Activated effector memory CD4-positive, alpha-beta T cell treated with anti-CD3 and anti-CD28 coated beads, Interleukin-2, amount 50 U/mL, for 16 hours (primary cell): Measurements from ENCODE around the gene VPS37B.
A peak's percentile ranks its signal among the peaks of the same experiment; 100 is the strongest.
"Not testable (repeated sequence)": the region's sequence is repeated elsewhere in the genome, so short reads cannot be mapped to it uniquely, and the experiment has no call there.

Experiments used
- DNase-seq: peaks from one replicate; pipeline ENCODE4 v3.0.0-alpha.2; 2020

Gene VPS37B

GRCh38 chr12:122903693-122904034, 7.7 kb upstream of the VPS37B start:
- no peak for DNase-seq

GRCh38 chr12:122902854-122903692, 7.1 kb upstream of the VPS37B start:
- DNase-seq: no peak

DNA sequence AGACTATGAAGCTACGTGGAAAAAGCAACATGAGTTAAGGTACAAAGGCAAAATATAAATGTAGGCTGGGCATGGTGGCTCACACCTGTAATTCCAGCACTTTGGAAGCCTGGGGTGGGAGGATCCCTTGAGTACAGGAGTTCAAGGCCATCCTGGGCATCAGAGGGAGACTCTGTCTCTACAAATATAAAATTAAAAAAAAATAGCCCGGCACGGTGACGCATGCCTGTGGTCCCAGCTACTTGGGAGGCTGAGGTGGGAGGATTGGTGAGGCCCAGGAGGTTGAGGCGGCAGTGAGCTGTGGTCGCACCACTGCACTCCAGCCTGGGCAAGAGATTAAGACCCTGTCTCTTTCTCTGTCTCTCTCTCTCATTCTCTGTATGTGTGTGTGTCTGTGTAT, 4.0 kb upstream of the VPS37B start:
- no peak for DNase-seq

DNA sequence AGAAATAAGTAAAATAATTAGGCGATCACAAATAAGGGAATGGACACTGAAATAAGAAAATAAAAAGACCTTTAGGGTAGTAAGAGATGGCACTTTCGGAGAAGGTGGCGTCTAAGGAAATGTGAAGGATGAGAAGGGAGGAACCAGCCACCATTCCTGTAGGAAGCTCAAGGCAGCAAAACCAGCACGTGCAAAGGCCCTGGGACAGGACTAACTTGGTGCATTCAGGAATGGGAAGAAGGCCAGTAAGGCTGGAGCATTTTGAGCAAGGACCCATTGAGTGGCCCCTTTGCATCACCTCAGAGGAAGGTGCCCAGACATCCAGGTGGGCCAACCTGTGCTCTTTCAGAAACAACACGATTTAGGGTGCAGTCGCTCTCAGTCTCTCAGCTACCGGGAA, 738 bp upstream of the VPS37B start:
- DNase-seq: no peak

- DNase-seq: no peak
Observed at GRCh38 chr12:122895320-122895703, 612 bp downstream of the VPS37B start.

GRCh38 chr12:122894193-122895121, 1.5 kb downstream of the VPS37B start:
- no peak for DNase-seq

- DNase-seq: no peak
Observed at GRCh38 chr12:122893208-122894153, 2.4 kb downstream of the VPS37B start.

- DNase-seq: not testable (repeated sequence)
Observed at GRCh38 chr12:122892724-122893123, 3.2 kb downstream of the VPS37B start.

DNA sequence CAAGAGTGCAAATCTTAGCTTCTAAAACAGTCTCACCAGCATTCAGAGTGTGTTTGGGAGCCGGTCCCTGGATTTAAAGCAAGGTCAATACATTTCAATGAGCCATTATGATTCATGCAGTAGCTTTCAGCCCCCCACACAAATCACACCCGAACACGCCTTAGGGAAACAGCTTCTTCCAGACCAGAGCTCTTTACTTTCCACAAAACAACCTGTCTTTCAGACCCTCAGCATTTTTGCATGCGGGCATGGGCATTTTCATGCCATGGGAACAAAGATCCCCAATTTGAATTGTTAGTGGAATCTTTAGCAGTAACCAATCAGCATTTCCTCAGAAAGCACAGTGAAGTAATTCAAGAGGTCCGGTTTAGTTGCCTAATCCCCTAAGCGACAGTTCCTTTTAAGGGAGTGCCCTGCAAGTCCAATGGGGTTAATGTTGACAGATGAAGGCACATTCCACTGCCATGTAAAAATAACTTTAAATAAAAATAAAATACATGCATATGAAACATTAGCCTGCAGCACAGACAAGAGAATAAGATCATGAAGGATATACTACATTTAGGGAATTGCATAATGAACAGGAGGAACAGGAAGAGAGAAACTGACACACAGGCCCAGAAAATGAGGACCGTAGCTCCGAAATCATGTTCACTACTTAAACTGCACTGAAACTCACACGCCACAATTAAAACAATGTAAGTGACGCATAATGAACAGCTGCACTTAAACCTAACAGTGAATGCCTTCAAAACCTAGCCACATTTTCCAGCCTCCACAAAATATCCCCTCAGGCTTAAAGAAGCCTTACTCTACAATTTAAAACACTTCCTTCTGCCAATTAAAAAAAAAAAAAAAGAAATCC, 4.0 kb downstream of the VPS37B start:
- no peak for DNase-seq

DNA sequence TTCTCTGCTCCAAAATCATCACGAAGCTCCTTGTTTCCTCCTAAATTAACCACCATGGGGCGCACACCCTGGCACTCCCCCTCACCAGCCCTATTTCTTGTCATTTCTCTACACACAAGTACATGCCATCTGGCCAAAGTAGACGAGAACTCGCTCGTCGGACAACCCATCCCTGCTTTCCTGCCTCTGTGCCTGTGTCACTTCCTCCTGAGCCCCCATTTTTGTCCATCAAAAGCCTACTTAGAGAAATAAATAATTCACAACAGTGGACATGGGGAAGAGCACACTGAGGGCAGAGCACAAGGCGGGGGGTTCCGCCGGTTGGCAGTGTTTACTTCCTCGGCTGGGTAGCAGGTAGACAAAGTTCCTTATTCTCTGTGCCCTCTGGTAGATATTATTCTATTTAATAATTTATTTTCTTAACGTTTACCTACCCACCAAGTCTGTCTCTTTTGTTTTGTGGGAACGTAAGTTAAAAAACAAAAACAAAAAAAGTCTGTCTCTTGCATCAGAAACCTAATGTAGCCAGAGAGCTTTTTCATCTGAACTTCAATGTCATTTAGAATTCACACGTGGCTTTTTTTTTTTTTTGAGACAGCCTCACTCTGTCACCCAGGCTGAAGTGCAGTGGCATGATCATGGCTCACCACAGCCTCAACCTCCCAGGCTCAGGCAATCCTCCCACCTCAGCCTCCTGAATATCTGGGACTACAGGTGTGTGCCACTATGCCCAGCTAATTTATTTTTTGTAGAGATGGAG, 6.0 kb downstream of the VPS37B start:
- no peak for DNase-seq

DNA sequence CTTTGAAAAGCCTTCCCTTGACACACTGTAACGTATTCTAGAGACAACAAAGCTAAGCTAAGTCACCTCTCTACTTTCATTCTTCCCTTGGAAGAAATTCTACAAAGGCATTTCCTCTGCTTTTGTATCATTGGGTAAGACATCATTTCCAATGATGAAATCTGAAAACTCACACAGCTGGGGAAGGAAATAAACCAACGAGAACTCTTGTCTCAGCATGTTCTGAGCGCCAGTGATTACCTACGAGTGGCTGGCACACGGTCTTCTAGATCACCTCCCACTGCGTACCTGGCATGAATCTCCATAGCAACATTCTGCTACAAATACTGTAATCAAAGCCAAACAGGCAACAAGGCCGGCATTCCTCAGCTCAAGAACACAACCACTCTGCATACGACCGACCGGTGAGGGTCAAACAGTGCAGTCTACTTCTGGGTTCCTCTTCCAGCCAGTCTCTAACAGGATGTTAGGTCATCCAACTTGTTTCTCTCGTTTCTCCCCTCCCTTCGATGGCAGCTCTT, 7.6 kb downstream of the VPS37B start:
- DNase-seq: peak; percentile 79

DNA sequence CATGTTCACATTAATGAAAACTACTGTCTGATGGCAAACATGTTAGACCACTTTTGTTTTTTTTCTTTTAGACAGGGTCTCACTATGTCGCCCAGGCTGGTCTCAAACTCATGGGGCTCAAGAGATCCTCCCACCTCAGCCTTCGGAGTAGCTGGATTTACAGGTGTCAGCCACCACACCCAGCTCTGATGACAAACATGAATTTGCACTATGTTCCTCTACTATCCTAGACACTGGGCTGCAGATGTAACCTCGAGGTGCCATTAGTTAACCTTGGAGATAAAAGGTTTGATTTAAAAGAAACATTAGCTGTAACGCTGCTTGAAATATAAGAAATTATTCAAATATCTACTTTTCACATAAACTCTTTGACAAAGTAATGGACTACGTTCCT, 8.1 kb downstream of the VPS37B start:
- no peak for DNase-seq

DNA sequence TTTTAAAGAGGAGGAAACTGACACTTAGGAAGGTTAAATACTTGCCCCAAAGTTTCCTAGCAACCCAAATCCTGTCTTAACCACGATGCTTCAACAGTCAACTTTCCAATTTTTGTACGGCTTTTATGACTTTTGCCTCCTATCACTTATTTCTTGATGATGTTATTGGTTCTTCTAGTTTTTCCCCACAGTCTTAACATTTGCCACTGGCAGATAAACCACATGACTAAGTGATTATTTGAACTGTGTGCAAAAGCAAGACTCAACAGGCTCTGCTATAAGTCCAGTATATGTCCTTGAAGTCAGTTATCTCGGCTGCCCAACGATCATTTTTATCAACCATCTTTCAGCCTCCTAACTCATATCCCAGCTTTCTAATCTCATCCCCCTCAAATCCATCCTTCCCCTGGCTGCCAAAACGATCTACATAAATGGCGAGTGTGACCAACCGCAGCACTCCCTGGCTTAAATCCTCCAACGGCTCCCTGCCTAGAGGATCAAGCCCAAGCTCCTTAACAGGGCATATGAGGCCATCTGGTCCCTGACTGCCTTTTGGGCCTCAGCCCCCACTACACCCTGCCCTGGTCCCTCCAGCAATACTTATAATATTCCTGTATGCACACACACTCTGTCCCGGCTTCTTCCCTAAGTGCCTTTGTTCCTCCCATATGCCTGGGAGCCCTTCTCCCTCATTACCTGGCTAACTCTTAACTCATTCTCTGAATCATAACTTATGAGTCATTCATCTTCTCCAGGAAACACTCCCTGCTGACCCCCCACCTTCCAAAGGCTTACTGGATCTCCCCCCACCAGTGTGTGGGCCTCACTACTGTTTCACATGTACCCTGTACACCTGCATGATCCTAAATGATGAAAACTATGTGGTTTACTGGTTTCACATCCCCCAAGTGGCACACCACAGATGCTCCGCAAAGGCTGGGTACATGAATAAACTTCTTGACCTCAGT, 8.8 kb downstream of the VPS37B start:
- peak; percentile 78 for DNase-seq

- DNase-seq: no peak
Observed at GRCh38 chr12:122886161-122886560, 9.8 kb downstream of the VPS37B start.

DNA sequence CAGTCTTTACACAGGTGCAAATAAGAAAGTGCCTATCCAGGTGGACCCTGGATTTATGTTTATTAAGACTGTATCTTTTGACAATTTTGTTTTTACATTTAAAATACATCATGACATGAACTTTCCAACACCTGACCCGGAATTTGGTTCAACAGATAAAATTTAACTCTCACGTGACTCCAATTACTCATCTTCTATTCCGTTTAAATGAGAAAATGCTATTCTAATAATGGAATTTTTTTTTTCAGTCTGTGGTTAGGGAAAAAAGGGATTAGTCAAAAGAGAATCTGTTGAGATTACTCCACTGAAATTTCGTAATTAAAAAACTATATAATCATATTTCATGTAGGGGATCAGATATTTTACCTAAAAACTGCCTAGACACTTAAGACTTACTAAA, 11.1 kb downstream of the VPS37B start:
- DNase-seq: no peak

- no peak for DNase-seq
Observed at GRCh38 chr12:122884091-122884826, 11.7 kb downstream of the VPS37B start.

DNA sequence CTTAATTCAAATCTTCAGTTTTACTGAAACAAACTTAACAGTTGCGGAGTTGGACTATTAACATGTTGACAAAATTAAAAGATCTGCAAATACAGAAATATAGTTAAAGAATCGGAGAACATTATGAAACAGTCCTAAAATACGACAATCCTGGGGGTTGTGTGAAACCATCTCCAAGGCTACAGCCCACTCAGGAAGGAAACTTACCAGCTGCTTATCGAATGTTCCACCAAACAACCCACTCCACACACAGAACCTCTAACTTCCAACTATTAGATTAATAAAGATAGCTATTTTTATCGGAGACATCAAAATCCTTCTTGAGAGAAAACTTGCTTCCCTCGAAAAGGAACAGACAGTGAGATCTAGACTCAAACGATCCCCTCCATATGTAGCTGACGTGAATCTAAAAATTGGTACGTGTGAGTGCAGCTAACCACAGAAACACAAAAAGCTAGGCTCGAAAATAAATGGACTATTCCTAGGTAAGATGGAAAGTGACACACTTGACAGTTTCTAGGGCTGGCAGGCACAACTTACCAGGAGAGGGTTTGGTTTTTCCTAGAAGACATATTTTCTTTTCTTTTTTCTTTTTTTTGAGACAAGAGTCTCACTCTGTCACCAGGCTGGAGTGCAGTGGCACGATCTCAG, 12.9 kb downstream of the VPS37B start:
- DNase-seq: no peak

DNA sequence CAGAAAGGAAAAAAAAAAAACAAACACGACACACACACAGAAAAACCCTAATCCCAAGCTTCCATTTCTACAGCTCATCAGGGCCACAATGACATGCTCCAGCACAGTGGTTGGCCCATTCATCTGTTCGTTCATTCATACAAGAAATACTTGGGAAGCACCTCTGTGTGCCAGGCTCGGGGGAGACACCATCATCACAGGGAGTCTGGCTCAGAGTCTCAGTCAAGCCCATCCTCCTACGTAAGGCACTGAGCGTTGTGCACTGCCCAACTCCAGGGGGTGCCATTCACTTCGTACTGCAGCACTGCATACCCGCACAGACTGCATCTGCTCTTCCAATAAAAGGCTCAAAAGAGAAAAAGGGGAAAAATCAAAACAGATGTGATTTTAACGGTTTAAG, 15.3 kb downstream of the VPS37B start:
- DNase-seq: peak; percentile 64
